Suprapubic skin (tissue), 4 donors: Measurements from ENCODE around the gene MEIOB. TPM values are rescaled to one million over a fixed set of nuclear protein-coding genes. Genes with fewer than 3 reads are reported as not detected.
A peak's percentile ranks its signal among the peaks of the same experiment; 100 is the strongest.
"Not testable (repeated sequence)": the region's sequence is repeated elsewhere in the genome, so short reads cannot be mapped to it uniquely, and the experiment has no call there.

Source experiments
- DNase-seq, 2 donors: peaks; one replicate each; pipeline ENCODE4 v3.0.0-alpha.2; 2019; ENCODE audit warnings: low spot score in 2 of 2
- H3K27ac ChIP-seq: fragments of 200-600 bp; sonication (generic); one replicate; pipeline ENCODE4 v1.5.1; 2019
- H3K27me3 ChIP-seq: fragments of 200-600 bp; sonication (generic); one replicate; pipeline ENCODE4 v1.5.1; 2019
- H3K36me3 ChIP-seq: fragments of 200-600 bp; sonication (generic); one replicate; pipeline ENCODE4 v1.5.1; 2019
- H3K4me1 ChIP-seq: fragments of 200-600 bp; sonication (generic); one replicate; pipeline ENCODE4 v1.5.1; 2019
- H3K4me3 ChIP-seq: fragments of 200-600 bp; sonication (generic); one replicate; pipeline ENCODE4 v1.5.1; 2019; ENCODE audit warnings: mild to moderate bottlenecking
- H3K9me3 ChIP-seq: fragments of 200-600 bp; sonication (generic); one replicate; pipeline ENCODE4 v1.5.1; 2019
- EP300 ChIP-seq: sonication (generic); formaldehyde crosslinking; IDR thresholded peaks from one replicate; pipeline ENCODE4 v1.6.1; 2017; ENCODE audit warnings: antibody characterized with exemption
- POLR2A ChIP-seq, 2 donors: fragments of 450-650 bp; IDR thresholded peaks; one replicate each; pipeline ENCODE4 v1.6.1; 2017; ENCODE audit warnings: antibody characterized with exemption in 2 of 2, mild to moderate bottlenecking in 2 of 2, moderate library complexity in 2 of 2
- POLR2AphosphoS5 ChIP-seq, 3 donors: sonication (generic); formaldehyde crosslinking; IDR thresholded peaks; one replicate each; pipeline ENCODE4 v1.6.1; 2017; ENCODE audit warnings: antibody characterized with exemption in 3 of 3
- WGBS: methylation state at CpG from one replicate; pipeline ENCODE4 v1.1.5; 2018; 5-methylcytosine and 5-hydroxymethylcytosine counted together
- total RNA-seq, 4 donors: library from RNA; depleted of rRNA; stranded (reverse); fragments of >200 nt; gene quantifications; one replicate each; pipeline ENCODE4 v1.1.0, GENCODE V29; 2016
- TF ChIP-seq, protein P1 (sequence below), 2 donors: fragments of 200-600 bp in 1 of 2; fragments of 450-650 bp in 1 of 2; sonication (generic) in 1 of 2; IDR thresholded peaks; one replicate each; pipeline ENCODE4 v1.5.1; 2016 to 2019; ENCODE audit warnings: antibody characterized with exemption in 2 of 2, mild to moderate bottlenecking in 1 of 2, moderate library complexity in 1 of 2

MEIOB gene
- total RNA-seq, 4 donors from 2014 or later, result 0.29 to 0.68 TPM; not detected in 2

DNA sequence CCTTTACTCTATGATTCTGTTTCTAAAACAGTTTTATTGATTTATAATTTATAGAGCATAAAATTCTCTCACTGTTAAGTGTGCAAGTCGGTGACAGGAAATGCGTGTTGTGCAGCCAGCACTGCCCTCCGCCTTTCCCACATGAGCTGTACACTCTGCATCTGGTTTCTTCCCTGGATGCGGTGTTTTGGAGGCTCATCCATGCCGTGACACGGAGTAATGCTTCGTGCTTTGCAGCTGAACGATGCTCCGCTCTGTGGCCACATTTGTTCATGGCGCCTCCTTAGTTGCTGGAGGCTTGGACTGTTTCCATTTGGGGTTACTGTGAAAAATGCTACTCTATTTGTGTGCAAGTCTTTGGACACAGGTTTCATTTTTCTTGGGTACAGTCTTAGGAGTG is 71.3 kb downstream of the MEIOB start:
- Histone ChIP-seq H3K36me3 (peaks cover 4% of the 10 kb centered on the region), H3K4me3 (no peak overlapping the region), H3K27me3 (no peaks in the 10 kb centered on the region), H3K27ac (no peak overlapping the region), H3K9me3 (peaks cover 3% of the 10 kb centered on the region), H3K4me1 (no peaks in the 10 kb centered on the region)
- TF ChIP-seq POLR2A (IDR thresholded peaks at IDR 0.05) (no peak), POLR2AphosphoS5 (IDR thresholded peaks at IDR 0.05) (no peak), EP300 (no peak)
- TF ChIP-seq, protein P1, sequence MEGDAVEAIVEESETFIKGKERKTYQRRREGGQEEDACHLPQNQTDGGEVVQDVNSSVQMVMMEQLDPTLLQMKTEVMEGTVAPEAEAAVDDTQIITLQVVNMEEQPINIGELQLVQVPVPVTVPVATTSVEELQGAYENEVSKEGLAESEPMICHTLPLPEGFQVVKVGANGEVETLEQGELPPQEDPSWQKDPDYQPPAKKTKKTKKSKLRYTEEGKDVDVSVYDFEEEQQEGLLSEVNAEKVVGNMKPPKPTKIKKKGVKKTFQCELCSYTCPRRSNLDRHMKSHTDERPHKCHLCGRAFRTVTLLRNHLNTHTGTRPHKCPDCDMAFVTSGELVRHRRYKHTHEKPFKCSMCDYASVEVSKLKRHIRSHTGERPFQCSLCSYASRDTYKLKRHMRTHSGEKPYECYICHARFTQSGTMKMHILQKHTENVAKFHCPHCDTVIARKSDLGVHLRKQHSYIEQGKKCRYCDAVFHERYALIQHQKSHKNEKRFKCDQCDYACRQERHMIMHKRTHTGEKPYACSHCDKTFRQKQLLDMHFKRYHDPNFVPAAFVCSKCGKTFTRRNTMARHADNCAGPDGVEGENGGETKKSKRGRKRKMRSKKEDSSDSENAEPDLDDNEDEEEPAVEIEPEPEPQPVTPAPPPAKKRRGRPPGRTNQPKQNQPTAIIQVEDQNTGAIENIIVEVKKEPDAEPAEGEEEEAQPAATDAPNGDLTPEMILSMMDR (IDR thresholded peaks at IDR 0.05), result no peak
- WGBS, result 78% methylated on average over 10 of the region's 10 CpGs
- DNase-seq, result no peak

- not testable (repeated sequence) for H3K27ac ChIP-seq, H3K4me3 ChIP-seq, H3K36me3 ChIP-seq, H3K4me1 ChIP-seq, H3K27me3 ChIP-seq, DNase-seq, H3K9me3 ChIP-seq
- WGBS, result 63% methylated on average over 4 of the region's 5 CpGs
Observed at GRCh38 chr16:1799263-1799662, 72.7 kb downstream of the MEIOB start.

GRCh38 chr16:1794908-1795666 is 76.9 kb downstream of the MEIOB start:
- H3K4me3 ChIP-seq, result no peak overlapping the region
- H3K4me1 ChIP-seq, result no peaks in the 10 kb centered on the region
- H3K9me3 ChIP-seq, result peaks cover 3% of the 10 kb centered on the region
- H3K27ac ChIP-seq, result no peak overlapping the region
- WGBS, result 77% methylated on average over 30 of the region's 32 CpGs
- no peaks in the 10 kb centered on the region for H3K27me3 ChIP-seq
- DNase-seq, result peak in 1 of 2 donors; percentile 58
- TF ChIP-seq POLR2AphosphoS5 (IDR thresholded peaks at IDR 0.05) (no peak), POLR2A (IDR thresholded peaks at IDR 0.05) (no peak), EP300 (no peak)
- TF ChIP-seq, protein P1 (IDR thresholded peaks at IDR 0.05), result no peak
- peaks cover 25% of the 10 kb centered on the region for H3K36me3 ChIP-seq

- Histone ChIP-seq H3K27ac (no peak overlapping the region), H3K4me1 (peaks cover 4% of the 10 kb centered on the region), H3K27me3 (no peaks in the 10 kb centered on the region), H3K36me3 (peaks cover 28% of the 10 kb centered on the region), H3K9me3 (peaks cover 3% of the 10 kb centered on the region), H3K4me3 (no peak overlapping the region)
- TF ChIP-seq EP300, result no peak
- TF ChIP-seq, protein P1 (IDR thresholded peaks at IDR 0.05), result no peak
- TF ChIP-seq POLR2AphosphoS5 (IDR thresholded peaks at IDR 0.05), result no peak
- TF ChIP-seq POLR2A (IDR thresholded peaks at IDR 0.05), result no peak
- 66% methylated on average over 5 of the region's 18 CpGs for WGBS
- peak in 1 of 2 donors; percentile 51 for DNase-seq
Observed at GRCh38 chr16:1794221-1794871, 77.6 kb downstream of the MEIOB start.

- no peak for TF ChIP-seq POLR2A (IDR thresholded peaks at IDR 0.05)
- TF ChIP-seq EP300, result no peak
- no peak for TF ChIP-seq POLR2AphosphoS5 (IDR thresholded peaks at IDR 0.05)
- TF ChIP-seq, protein P1 (IDR thresholded peaks at IDR 0.05), result no peak
- H3K4me1 ChIP-seq, result peaks cover 11% of the 10 kb centered on the region
- 74% methylated on average over 9 of the region's 28 CpGs for WGBS
- H3K4me3 ChIP-seq, result no peak within 1 kb of the TSS
- DNase-seq, result peak in 1 of 2 donors; percentile 55
- no peak within 1 kb of the TSS for H3K27ac ChIP-seq
- no peaks in the 10 kb centered on the region for H3K27me3 ChIP-seq
- H3K9me3 ChIP-seq, result peaks cover 3% of the 10 kb centered on the region
- peaks cover 31% of the 10 kb centered on the region for H3K36me3 ChIP-seq
Observed at GRCh38 chr16:1793578-1794220, 78.3 kb downstream of the MEIOB start, which contains the start of gene IGFALS. Gene IGFALS, minus strand, starts transcription at chr16:1793705. Its CDS starts 53 bp downstream, at chr16:1793652.
